DOHH2 (cell line): ENCODE results near the gene POLG.

Experiments
- H3F3A ChIP-seq: fragments of 200-600 bp; sonication (generic), shearing (Covaris generic); 2 replicates; pipeline ENCODE4 v1.6.0; 2016; ENCODE audit warnings: antibody characterized with exemption, mild to moderate bottlenecking; ENCODE audit not compliant: control insufficient read depth, insufficient read depth
- H3K27ac ChIP-seq: fragments of 200-600 bp; sonication (generic); 2 replicates; pipeline ENCODE4 v1.5.1; 2014; ENCODE audit warnings: low read depth, mild to moderate bottlenecking, low read length, moderate library complexity
- H3K27me3 ChIP-seq: fragments of 200-600 bp; sonication (generic); 2 replicates; pipeline ENCODE4 v1.6.1; 2014; ENCODE audit warnings: mild to moderate bottlenecking, low read length, mixed read lengths; ENCODE audit not compliant: control insufficient read depth
- H3K36me3 ChIP-seq: fragments of 200-600 bp; sonication (generic); 2 replicates; pipeline ENCODE4 v1.6.1; 2014; ENCODE audit warnings: mild to moderate bottlenecking, low read length, moderate library complexity, mixed read lengths; ENCODE audit not compliant: control insufficient read depth
- H3K4me1 ChIP-seq: fragments of 200-600 bp; sonication (generic); 2 replicates; pipeline ENCODE4 v1.6.1; 2014; ENCODE audit warnings: mild to moderate bottlenecking, low read length, mixed read lengths; ENCODE audit not compliant: control insufficient read depth
- H3K4me2 ChIP-seq: fragments of 200-600 bp; sonication (generic); 2 replicates; pipeline ENCODE4 v1.6.0; 2014; ENCODE audit warnings: mild to moderate bottlenecking, low read length, moderate library complexity
- H3K4me3 ChIP-seq: fragments of 200-600 bp; sonication (generic); 2 replicates; pipeline ENCODE4 v1.5.1; 2014; ENCODE audit warnings: mild to moderate bottlenecking, low read length, mixed read lengths
- H3K79me2 ChIP-seq: fragments of 200-600 bp; sonication (generic); 2 replicates; pipeline ENCODE4 v1.6.1; 2014; ENCODE audit warnings: mild to moderate bottlenecking, low read length, mixed read lengths; ENCODE audit not compliant: control insufficient read depth
- H3K9me2 ChIP-seq: fragments of 200-600 bp; sonication (generic); replicated peaks from 2 replicates; pipeline ENCODE4 v1.6.1; 2014; ENCODE audit warnings: mild to moderate bottlenecking, low read length, mixed read lengths; ENCODE audit not compliant: control insufficient read depth
- H3K9me3 ChIP-seq: fragments of 200-600 bp; sonication (generic); 2 replicates; pipeline ENCODE4 v1.6.1; 2014; ENCODE audit warnings: antibody characterized with exemption, low read length, mixed read lengths; ENCODE audit not compliant: control insufficient read depth, insufficient read depth
- H4K20me1 ChIP-seq: fragments of 200-600 bp; sonication (generic); 2 replicates; pipeline ENCODE4 v1.6.0; 2014; ENCODE audit warnings: low read depth, mild to moderate bottlenecking, antibody characterized with exemption, low read length, moderate library complexity; ENCODE audit not compliant: control insufficient read depth, insufficient read depth
- EZH2phosphoT487 ChIP-seq: fragments of 200-600 bp; sonication (generic); IDR thresholded peaks from 2 replicates; pipeline ENCODE4 v1.6.1; 2017; ENCODE audit warnings: borderline replicate concordance, mild to moderate bottlenecking, antibody characterized with exemption, low read length, moderate library complexity, mixed read lengths
- TF ChIP-seq, protein P1 (sequence below): fragments of 200-600 bp; sonication (generic); IDR thresholded peaks from one replicate; pipeline ENCODE4 v1.5.1; 2014; ENCODE audit warnings: antibody characterized with exemption, mild to moderate bottlenecking, low read depth, low read length; ENCODE audit not compliant: poor library complexity, severe bottlenecking

POLG gene

DNA sequence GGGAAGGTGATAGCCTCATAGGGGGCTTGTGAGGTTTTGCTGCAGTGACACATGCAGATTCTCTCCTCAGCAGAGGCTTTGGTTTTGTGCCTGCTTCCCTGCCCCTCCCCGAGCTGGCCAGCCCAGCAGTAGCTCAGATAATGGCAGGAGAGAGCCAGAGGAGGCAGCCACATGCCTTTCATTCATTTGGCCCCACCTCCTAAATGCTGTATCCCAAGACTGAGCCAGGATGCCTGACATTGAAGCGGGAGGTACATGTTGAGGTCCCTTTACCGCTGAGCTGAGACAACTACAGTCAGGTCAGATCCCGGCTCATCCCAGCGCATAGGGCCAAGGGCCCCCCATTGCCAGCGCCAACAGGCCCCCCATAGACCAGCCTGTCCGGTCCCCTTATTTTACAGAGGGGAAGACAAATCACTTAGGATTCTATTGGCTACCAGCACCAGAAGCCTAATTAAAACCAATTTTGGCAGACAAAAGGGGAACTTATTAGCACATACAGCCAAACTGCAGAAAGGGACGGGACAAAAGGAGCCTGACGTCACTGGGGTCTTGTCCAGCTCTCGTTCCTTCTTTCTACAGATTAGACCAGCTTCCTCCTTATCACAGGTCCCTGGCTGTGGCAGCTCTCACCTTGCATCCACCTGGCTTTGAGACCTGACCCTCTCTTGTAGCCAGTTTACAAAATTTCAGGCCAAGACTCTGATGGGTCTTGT is 12.1 kb upstream of the POLG start:
- no peaks in the 10 kb centered on the region for H3K36me3 ChIP-seq
- no peaks in the 10 kb centered on the region for H3K79me2 ChIP-seq
- no peak overlapping the region for H3K27ac ChIP-seq

DNA sequence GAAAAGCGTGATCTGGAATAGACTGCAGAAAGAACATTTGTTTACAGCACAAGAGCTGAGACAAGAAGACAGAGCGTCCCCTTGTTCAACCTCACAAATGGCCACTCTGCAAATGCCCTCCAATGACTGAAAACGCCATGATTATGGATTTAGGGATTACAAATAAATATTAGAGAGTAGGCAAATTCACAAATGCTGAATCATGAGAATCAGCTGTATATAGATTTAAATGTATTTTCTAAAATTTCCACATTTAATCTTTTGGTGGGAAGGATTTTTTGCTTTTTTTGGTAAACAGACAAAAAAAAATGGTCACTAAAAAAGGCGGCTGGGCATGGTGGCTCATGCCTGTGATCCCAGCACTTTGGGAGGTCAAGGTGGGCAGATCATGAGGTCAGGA is 10.6 kb upstream of the POLG start:
- Histone ChIP-seq H3K27me3 (peaks cover 30% of the 10 kb centered on the region), H3K4me1 (no peaks in the 10 kb centered on the region), H3K27ac (no peak overlapping the region), H3K36me3 (no peaks in the 10 kb centered on the region), H3K4me2 (no peak overlapping the region), H3K4me3 (no peak overlapping the region), H3K9me2 (no peaks in the 10 kb centered on the region), H4K20me1 (no peaks in the 10 kb centered on the region), H3K9me3 (no peaks in the 10 kb centered on the region), H3F3A (no peaks in the 10 kb centered on the region), H3K79me2 (no peaks in the 10 kb centered on the region)
- no peak for TF ChIP-seq EZH2phosphoT487
- TF ChIP-seq, protein P1, sequence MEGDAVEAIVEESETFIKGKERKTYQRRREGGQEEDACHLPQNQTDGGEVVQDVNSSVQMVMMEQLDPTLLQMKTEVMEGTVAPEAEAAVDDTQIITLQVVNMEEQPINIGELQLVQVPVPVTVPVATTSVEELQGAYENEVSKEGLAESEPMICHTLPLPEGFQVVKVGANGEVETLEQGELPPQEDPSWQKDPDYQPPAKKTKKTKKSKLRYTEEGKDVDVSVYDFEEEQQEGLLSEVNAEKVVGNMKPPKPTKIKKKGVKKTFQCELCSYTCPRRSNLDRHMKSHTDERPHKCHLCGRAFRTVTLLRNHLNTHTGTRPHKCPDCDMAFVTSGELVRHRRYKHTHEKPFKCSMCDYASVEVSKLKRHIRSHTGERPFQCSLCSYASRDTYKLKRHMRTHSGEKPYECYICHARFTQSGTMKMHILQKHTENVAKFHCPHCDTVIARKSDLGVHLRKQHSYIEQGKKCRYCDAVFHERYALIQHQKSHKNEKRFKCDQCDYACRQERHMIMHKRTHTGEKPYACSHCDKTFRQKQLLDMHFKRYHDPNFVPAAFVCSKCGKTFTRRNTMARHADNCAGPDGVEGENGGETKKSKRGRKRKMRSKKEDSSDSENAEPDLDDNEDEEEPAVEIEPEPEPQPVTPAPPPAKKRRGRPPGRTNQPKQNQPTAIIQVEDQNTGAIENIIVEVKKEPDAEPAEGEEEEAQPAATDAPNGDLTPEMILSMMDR = no peak

More for the DNA sequence above, 12.1 kb upstream of the POLG start:
- no peak overlapping the region for H3K4me3 ChIP-seq
- no peaks in the 10 kb centered on the region for H3K9me3 ChIP-seq
- H3K27me3 ChIP-seq = peaks cover 36% of the 10 kb centered on the region
- no peak for TF ChIP-seq EZH2phosphoT487
- TF ChIP-seq, protein P1 = no peak
- H3F3A ChIP-seq = no peaks in the 10 kb centered on the region
- no peaks in the 10 kb centered on the region for H3K9me2 ChIP-seq
- H3K4me2 ChIP-seq = no peak overlapping the region
- no peaks in the 10 kb centered on the region for H3K4me1 ChIP-seq
- H4K20me1 ChIP-seq = no peaks in the 10 kb centered on the region

DNA sequence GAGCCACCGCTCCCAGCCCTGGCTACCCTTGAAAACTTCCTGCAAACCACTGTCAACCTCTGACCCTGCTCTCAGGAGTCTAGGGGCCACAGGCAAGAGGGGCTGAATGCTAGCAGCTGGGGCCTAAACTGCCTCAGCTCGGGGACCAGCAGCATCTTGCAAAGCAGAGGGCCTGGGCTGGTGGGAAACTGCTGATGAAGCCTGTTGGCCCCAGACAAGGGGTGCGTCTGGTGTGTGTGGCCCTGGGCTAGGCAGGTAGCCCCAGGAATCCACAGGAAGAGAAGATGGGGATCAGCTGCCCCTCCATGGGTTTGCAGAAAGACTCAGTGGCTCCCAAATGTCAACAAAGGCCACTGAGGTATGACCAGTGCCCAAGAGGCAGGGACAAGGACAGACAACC is 8.2 kb upstream of the POLG start:
- Histone ChIP-seq H3K9me3 (no peaks in the 10 kb centered on the region), H3K4me1 (no peaks in the 10 kb centered on the region; the same call in 1 of the 2 replicates), H3F3A (no peaks in the 10 kb centered on the region), H3K36me3 (no peaks in the 10 kb centered on the region), H3K4me3 (no peak overlapping the region), H3K4me2 (no peak overlapping the region), H3K9me2 (no peaks in the 10 kb centered on the region), H4K20me1 (no peaks in the 10 kb centered on the region), H3K27ac (no peak overlapping the region), H3K27me3 (peaks cover 18% of the 10 kb centered on the region), H3K79me2 (no peaks in the 10 kb centered on the region)
- TF ChIP-seq, protein P1 = no peak
- TF ChIP-seq EZH2phosphoT487 = no peak
